GM19351 (cell line): ENCODE measurements around the gene KIAA1210.

ENCODE experiments used
- ATAC-seq: cut with Tn5 transposase; IDR thresholded peaks from one replicate; pipeline ENCODE4 v1.9.1; 2021; ENCODE audit warnings: mild to moderate bottlenecking, moderate library complexity; ENCODE audit not compliant: unreplicated experiment

The KIAA1210 gene

DNA sequence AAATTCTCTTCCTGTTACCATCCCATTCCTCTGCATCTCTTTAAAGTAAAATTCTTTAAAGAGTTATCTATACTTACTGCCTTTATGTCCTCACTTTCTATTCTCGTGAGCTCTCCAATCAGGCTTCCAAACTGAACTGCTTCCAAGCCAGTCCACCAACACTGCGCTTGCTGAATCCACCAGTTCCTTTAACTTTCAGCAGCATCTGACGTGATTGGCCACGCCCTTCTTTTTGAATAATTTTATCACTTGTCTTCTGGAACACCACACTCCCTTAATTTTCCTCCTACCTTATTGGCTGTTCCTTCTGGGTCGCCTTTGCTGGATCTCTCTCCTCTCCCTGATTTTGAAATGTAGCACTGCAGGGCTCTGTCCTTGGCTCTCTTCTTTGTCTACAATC, at the start of gene KIAA1210:
Gene KIAA1210, minus strand, starts transcription at position 163 of the 400 bp plus-strand sequence. CDS start 4,170 bp downstream, outside the sequence.
- no peak for ATAC-seq

DNA sequence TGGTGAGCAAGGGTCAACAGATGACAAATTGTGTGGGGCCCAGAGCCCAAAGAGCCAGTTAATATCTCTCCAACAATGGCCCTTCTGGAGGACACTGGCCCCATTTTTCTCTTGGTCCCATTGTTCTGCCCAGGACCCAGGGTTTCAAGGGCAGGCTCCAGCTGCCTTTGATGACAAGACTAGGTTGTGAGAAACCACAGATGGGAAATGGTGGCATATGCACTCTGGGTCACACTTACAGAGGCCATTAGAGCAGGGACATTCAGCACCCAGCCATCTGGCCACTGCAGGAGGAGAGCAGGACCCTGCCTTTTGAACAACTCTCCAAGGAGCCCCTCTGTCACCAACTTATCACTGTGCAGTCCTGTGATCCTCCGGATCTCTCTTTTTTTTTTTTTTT, 49.7 kb upstream of the KIAA1210 start:
- ATAC-seq, result no peak

DNA sequence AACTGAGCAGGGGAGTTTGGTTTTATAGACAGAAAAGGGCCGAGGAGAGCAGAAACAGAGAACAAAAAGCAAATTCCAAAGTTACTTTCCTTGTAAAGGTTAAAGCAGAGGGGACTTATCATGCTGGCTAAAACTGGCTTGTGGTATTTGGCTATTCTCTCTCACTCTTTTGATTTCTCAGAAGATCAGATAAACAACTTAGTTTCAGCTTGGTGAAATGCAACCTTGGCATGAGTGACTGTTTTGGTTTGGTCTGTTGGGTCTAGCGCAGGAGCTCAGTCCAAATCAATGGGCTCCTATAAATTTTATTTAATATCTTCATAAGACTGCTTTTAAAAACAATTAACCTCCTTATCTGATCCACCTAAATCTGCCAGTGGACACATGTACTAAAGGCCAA, 47.3 kb upstream of the KIAA1210 start:
- no peak for ATAC-seq

DNA sequence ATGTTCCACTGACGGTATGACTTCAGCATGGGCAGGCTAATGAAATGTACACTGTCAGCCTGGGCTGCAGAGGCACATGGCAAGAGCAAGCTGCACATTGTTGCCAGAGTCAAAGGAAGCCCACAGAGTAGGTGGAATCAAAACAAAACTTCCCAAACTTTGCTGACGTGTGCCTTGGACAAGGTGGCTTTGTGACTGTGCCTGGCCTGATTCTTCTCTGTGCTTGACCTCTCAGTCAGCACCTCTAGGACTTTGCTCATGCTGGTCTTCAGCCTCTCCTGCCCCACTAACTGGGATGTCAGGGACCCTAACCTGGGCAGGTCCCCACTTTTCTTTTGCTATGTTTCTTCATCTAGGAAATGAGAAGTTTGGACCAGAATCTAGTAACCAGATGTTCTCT, 40.5 kb upstream of the KIAA1210 start:
- ATAC-seq, result no peak

DNA sequence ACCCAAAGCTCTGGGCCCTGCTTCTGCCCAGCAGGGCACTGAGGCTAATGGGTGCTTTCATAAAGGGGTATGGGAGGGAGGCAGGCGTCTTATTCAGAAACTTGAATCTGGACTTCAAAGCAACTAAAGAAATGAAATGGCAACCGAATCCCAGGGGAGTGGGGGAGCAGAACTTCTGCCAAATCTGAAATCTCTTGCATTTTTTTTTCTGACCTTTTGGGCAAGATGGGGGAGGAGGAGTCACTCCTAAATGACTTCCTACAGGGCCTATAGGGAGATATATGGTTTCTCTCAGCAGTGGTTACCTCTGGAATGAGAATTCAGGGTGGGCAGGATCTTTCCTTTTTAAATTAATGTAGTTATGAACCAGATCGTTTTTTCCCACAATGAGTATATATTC, 30.6 kb upstream of the KIAA1210 start:
- ATAC-seq, result no peak

DNA sequence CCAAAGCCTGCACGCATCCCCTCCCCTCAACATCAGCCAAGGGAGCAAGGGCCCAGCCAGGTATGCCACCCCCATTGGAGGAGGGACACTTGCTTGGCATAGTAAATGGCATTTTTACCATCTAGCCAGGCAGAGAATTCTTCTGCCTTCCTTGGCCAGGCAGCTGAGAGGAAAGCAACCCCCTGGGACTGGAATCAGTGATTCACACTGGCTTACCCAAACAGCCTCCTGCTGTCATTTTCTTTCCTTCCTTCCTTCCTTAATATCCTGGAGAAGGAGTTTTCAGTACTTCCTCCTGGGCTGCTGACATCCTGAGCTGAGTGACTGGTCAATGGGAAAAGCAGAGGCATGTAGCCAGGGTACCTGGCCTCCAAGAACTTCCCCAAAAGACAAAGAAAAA, 28.6 kb upstream of the KIAA1210 start:
- no peak for ATAC-seq

DNA sequence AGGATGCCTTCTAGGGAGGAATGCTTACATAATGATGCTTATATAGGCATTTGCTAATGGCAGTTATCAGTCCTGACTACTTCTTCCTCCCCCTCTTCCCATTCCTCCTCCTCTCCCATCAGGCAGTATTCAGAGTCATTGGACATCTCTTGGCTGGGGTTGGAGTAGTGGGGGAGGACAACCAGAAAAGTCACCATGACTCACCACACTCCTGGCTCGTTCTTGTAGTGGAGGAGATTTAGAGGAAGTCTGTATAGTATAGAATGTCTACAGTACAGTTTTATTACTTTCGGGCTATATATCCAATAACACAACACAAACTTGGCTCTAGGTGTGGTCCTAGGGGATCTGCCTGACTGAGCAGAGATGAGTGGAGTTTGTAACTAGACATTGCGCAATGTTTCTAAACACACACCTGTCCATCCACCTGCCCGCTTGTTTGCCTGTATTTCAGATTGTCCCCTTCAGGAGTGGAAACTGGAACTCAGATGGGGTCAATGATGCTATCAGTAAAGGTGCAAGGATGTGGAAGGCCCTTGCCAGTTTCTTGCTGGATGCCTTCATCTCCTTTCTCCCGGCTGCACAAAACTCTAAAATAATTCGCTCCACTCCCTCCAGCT, 27.9 kb upstream of the KIAA1210 start:
- no peak for ATAC-seq

DNA sequence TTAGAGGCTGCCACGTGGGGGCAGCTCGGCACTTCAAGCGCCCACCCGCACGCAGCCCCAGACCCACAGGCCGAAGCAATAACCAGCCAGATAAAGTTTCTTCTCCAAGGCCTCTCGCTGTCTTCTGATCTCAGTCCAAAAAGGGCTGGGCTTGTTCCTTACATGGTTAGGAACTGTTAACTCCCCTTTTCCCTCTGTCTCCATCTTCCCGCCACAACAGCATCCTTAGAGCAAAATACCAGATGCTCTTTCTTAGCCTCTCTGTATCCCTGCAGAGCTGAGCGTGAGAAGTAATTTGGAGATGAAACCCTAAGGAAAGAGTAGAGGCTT, 23.4 kb upstream of the KIAA1210 start:
- ATAC-seq, result no peak

DNA sequence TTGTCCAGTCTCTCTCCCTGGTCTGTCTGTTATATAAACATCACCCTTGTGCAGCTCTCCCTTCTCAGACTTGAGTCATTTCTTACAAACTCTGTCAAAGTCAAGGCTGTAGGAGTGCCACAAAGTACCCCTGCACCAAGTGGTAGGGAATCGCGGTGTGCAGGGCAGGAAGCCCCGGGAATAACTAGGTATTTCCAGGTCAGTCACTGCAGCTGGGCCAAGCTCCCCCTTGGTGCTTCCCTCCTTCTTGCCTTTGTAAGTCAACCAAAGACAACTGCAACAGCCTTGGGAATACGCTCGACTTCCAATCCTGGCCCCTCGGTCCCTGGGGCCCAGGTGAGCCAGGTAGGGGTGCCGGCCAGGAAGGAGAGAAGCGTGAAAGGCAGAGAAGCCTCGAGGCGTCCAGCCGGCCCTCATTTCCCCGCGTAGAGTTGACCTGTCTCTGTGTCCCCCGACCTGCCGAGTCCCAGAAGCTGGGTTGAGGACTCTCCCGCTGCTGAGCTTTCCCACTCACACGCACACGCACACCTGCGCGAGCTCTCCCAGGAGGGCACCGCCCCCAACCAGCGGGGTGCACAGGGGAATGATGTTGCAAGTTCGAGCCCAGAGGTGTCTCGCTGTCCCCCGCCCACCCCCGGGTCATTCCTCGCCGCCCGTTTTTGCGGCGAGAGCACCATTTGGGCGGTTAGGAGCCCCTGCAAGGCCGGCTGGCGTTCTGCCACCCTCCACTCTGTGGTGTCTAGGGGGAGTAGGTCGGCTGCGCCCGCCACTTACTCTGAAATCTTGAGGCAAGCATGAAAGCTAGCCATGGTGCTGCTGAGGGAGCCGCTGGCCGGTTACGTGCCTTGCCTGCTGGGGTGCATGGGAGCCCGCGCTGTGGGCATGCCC, 22.8 kb upstream of the KIAA1210 start:
- no peak for ATAC-seq

DNA sequence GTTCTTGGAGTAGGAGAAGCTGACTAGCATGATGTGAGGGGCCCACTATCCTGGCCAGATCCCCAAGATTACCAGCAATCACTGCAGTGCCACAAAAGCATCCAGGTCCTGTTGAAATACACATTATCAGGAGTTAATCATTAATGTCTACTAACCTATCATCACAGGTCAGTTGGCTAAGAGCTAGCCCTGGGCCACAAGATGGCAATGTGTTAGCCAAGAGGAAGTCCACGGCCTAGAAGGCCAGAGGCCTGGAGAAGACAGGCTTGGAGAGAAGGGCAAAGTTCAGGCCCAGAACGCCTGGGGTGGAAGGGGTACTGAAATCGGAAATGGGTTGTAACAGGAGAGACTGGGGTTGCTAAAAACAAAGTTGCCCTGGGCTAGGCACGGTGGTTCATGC, 19.9 kb upstream of the KIAA1210 start:
- no peak for ATAC-seq

DNA sequence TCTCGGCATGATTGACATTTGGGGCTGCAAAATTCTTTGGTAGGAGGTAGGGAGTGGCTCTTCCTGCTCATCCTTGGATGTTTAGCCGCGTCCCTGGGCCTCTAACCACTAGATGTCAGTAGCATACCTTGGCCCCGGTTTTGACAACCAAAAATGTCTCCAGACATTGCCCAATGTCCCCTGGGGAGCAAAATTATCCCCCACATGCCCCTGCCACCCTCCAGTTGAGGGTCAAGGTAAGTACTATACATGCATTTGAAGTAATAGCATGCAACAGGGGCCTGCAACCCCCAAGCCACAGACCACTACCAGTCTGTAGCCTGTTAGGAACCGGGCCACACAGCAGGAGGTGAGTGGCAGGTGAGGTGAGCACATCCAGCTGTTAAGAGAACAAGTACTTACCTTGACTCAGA, 17.6 kb upstream of the KIAA1210 start:
- ATAC-seq, result no peak

DNA sequence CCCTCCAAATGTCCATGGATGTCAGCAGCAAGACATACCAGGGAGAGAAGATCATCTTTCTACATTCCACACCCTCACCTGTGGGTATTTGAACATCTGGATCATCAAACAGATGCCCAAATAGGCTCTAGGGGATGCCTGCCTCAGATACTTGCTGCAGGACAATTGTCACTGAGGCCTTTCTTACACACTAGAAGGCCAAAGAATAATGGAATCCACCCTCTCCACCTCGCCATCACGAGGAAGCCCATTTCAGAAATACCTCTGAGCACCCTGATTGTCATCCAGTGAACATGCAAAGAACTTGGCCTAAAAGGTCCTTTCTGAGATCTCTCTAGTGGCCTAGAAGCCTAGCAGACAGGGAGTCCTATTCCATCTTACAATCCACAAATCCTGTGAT, 6.9 kb upstream of the KIAA1210 start:
- ATAC-seq, result no peak

DNA sequence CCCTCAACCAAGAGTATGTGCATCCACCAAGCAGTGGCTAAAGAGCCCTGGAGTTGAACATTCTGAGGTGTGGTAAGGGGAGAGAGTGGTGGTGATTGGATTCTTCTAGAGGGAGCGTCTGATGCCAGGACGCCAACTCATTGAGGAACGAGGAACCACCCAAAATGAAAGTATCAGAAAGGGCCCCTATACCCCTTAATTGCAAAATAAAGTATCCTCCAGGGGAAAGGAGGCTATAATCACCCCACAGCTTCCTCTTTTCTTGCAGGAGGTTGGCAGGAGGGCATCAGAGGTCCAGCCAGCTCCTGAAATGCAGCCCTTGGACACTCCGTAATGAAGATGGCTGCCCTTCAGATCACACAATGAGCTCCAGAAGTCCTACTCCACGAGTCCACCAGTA, 5.3 kb upstream of the KIAA1210 start:
- ATAC-seq, result no peak

DNA sequence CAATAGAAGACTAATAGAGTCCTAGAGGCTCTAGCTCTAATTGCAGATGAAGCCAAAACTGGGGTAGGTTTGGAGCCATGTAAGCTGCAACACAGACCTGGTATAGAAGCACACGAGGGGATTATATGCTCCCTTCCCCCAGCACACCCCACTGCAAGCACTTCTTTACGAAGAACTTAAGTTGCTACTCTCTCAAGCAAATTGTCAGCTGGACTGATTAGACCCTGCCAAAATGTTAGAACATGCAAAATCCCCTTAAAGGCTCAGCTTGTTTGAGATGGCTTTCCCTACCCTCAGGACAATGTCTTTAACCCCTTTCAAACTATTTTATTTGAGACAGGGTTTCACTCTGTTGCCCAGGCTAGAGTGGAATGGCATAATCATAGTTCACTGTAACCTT, 4.7 kb upstream of the KIAA1210 start:
- ATAC-seq, result no peak

DNA sequence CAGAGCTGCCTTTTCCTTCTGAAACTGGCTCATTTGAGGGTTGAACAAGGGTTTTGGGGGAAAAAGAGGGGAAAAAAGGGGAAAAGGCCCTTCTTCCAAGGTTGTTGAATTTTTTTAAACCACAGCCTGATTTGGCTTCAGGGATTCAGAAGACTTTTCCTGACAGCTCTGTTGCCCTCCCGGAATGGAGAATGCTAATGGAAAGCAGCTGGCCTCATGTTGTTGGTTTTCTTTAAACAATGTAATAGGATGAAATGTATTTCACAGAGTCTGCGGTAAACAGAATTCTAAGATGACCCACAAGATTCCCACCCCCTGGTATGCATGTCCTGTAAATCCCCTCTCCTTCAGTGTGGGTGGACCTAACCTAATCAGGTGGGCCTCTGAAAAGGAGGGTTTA, 3.3 kb upstream of the KIAA1210 start:
- ATAC-seq, result no peak

DNA sequence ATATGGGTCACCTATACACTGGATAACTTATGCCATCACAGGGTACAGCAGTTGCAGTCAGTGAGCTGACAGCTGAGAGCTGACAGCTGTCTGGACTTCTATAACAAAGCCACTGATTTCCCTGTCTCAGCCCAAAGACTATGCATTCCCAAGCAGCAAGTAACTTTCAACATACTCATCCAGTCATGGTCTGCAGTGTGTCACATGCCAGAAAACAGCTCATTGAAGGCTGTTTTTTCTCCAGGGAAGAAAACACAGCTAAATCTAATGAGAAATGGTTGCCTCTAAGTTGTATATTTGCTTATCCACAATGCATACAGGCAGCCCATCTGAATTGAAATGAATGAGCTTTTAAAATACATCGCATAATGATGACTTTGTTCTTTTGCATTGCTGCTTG, 6.3 kb downstream of the KIAA1210 start:
- ATAC-seq, result no peak

DNA sequence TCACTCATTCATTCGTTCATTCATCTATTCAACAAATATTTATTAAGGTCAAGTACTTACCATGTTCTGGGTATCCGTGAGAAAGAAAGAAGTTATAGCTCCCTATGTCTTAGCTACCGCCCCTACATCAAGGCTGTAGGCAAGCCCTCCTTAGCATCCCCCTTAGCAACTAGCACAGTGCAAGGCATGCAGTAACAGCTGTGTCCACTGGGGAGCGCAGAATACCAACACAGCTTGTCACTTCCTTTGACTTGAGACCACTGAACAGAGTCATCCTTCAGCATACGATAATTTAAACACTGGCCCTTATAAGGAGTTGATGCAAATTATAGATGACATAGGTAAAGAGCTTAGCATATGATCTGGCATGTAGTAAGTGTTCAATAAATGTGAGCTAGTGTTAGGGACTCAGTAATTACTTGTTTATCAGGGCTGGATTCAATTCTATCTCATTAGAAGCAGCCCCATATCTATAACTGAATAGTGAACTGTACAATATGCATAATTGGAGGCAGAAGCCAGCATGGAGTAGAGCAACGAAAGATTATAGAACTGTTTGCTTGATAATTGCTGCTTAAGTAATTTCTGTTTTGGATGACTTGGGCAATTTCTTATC, 8.7 kb downstream of the KIAA1210 start:
- peak; percentile 99 for ATAC-seq

DNA sequence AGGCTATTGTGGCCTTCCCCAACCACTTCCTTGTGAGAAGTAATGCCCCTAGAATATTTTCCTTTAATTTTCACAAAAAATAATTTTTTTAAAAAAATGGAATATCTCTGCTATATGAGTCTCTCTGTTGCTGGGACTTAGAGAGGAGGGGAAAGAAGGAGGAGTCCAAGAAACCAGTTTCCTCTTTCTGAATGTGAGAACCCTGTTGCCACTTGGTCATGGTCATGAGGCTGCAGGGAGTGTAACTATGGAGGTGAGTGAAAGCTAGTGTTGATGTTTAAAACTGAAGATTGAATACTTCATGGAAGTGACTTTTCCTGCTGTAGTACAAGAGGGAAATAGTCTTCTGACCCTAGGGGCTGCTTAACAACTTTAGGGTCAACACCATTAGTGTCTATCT, 20.4 kb downstream of the KIAA1210 start:
- ATAC-seq, result no peak

DNA sequence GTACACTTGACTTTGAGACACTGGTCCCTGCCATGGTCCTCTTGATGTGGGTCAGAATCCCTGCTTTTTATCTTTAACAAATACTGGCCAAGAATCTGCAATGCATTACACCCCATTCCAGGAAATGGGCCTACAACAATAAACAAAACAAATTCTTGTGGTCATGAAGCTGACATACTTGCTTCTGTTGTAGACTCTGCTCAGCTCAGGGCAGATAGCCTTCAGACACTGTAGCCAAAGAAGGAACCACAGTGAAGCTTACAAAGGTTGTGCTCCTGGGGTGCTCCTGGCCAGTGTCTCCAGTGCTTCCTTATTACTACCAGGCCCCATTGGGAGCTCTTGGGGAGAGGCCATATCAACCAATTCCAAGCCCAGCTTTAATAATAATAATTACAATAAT, 21.8 kb downstream of the KIAA1210 start:
- ATAC-seq, result no peak

DNA sequence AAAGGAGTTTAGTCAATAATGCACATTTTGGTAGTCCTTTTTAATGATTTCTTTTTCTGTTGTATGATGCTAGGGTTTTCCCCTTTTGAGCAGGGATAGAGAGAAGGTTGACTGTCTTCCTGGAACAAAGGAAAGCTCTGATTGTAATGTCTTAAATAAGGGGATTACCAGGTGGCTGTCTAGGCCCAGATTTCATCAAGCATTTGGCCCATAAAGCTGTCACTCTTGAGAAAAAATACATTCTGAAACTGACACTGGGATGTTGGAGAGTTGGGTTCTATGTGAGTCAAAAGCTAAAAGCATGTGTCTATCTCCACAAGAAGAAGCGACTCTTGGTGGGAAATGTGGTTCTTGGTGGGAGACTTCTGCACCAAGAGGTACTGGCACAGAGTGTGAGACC, 26.4 kb downstream of the KIAA1210 start:
- ATAC-seq, result no peak

DNA sequence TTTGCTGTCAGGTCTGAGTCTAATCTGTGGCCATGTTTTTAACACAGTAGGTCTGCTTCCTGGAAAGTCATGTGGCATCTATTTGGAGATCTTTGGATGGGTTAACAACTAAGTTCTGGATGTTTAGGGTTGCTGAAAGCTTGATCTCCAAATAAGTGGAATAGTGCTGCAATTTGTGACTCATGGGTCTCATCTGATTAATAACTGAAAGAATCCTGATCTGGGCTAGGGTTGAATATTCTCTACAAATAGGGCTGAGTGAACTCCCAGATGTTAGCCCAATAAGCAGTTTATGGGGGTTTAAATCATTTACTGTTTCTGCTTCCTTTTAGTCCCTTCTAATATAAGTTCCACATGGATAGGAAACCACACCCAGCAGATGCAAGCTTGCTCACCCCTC, 31.7 kb downstream of the KIAA1210 start:
- no peak for ATAC-seq

DNA sequence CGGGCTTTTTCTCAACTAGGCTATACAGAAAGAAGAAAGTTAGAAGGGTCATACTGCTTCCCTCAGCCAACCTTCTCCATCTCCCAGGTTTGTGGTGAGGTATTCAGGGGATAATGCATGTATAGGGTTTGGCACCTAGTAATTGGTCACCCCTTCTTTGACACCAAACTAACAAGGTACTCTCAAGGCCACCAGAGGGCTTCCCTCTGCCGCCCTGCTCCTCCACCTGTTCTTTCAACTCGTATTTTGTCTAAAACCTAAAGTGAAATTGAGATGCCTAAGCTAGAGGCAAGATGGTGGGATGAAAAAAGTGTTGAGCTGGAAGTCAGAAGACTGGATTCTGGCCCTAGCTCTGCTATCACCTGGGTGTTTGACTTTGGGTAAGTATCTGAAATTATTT, 32.8 kb downstream of the KIAA1210 start:
- no peak for ATAC-seq
